ENCODE measurements around the gene ZNF385D.

DNA sequence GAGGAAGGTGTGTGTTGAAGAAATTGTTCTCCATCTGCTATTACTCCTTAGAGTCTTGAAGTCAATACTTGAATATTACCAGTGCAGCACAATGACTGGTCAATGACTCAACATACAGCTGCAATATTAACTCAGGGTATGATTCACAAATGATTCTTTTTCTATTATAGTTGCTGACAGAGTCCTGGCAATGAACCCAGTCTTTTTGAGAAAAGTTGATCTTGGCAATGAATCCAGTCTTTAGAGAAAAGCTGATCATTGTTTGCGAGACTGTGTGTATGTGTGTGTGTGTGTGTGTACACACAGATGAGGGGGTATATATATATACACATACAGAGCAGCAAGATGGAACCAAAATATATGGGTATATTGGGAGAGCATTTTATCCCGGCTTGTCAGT, 315.1 kb downstream of the ZNF385D start:
- TF ChIP-seq, protein P1, sequence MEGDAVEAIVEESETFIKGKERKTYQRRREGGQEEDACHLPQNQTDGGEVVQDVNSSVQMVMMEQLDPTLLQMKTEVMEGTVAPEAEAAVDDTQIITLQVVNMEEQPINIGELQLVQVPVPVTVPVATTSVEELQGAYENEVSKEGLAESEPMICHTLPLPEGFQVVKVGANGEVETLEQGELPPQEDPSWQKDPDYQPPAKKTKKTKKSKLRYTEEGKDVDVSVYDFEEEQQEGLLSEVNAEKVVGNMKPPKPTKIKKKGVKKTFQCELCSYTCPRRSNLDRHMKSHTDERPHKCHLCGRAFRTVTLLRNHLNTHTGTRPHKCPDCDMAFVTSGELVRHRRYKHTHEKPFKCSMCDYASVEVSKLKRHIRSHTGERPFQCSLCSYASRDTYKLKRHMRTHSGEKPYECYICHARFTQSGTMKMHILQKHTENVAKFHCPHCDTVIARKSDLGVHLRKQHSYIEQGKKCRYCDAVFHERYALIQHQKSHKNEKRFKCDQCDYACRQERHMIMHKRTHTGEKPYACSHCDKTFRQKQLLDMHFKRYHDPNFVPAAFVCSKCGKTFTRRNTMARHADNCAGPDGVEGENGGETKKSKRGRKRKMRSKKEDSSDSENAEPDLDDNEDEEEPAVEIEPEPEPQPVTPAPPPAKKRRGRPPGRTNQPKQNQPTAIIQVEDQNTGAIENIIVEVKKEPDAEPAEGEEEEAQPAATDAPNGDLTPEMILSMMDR (IDR thresholded peaks at IDR 0.05 in 4 of 5, conservative IDR thresholded peaks at IDR 0.05 in 1 of 5): no peak
- TF ChIP-seq POLR2A (IDR thresholded peaks at IDR 0.05): no peak

All from gastrocnemius medialis (tissue), 4 donors.